Subcutaneous adipose tissue (tissue), 4 donors: ENCODE data around the gene GAN. TPM values are rescaled to one million over a fixed set of nuclear protein-coding genes. Genes with fewer than 3 reads are reported as not detected.

ENCODE experiments used
- CTCF ChIP-seq: fragments of 450-650 bp; IDR thresholded peaks from one replicate; pipeline ENCODE4 v1.5.1; 2016; ENCODE audit warnings: low read depth, mild to moderate bottlenecking, control low read depth, antibody characterized with exemption, moderate library complexity
- total RNA-seq, 4 donors: library from RNA; depleted of rRNA; stranded (reverse); fragments of >200 nt; gene quantifications; one replicate each; pipeline ENCODE4 v1.1.0, GENCODE V29; 2016

The GAN gene
- total RNA-seq, 4 donors from 2014 or later: 7.5 to 9.5 (median 9.4) TPM

GRCh38 chr16:81357711-81358260 is 43.0 kb downstream of the GAN start:
- no peak for TF ChIP-seq CTCF

- no peak for TF ChIP-seq CTCF
Measured at GRCh38 chr16:81358860-81359259, 44.1 kb downstream of the GAN start.

- TF ChIP-seq CTCF: no peak
Measured at GRCh38 chr16:81360135-81360534, 45.4 kb downstream of the GAN start.

GRCh38 chr16:81365731-81366130 is 51.0 kb downstream of the GAN start:
- TF ChIP-seq CTCF: no peak

- TF ChIP-seq CTCF: no peak
Measured at GRCh38 chr16:81366316-81366932, 51.7 kb downstream of the GAN start.

- no peak for TF ChIP-seq CTCF
Measured at GRCh38 chr16:81367821-81368220, 53.1 kb downstream of the GAN start.

GRCh38 chr16:81369888-81370504 is 55.2 kb downstream of the GAN start:
- no peak for TF ChIP-seq CTCF
